Endothelial cell (in vitro differentiated cells): Measurements from ENCODE around the gene PSMA6. TPM values are rescaled to one million over a fixed set of nuclear protein-coding genes. Genes with fewer than 3 reads are reported as not detected.

Experiments
- DNase-seq: peaks from one replicate; pipeline ENCODE4 v3.0.0; 2021; ENCODE audit warnings: low spot score
- H3K27ac Mint-ChIP-seq: one replicate; pipeline ENCODE4 v1.8.0; 2021; ENCODE audit warnings: mixed read lengths, inconsistent platforms; ENCODE audit not compliant: unreplicated experiment
- H3K27me3 Mint-ChIP-seq: one replicate; pipeline ENCODE4 v1.8.0; 2021; ENCODE audit warnings: mild to moderate bottlenecking, moderate library complexity, mixed read lengths, inconsistent platforms; ENCODE audit not compliant: unreplicated experiment
- H3K36me3 Mint-ChIP-seq: one replicate; pipeline ENCODE4 v1.8.0; 2021; ENCODE audit warnings: mild to moderate bottlenecking, low read depth, mixed read lengths, inconsistent platforms; ENCODE audit not compliant: unreplicated experiment
- H3K4me1 Mint-ChIP-seq: one replicate; pipeline ENCODE4 v1.8.0; 2021; ENCODE audit warnings: mild to moderate bottlenecking, mixed read lengths, inconsistent platforms; ENCODE audit not compliant: unreplicated experiment
- H3K4me3 Mint-ChIP-seq: one replicate; pipeline ENCODE4 v1.8.0; 2021; ENCODE audit warnings: mild to moderate bottlenecking, mixed read lengths, inconsistent platforms; ENCODE audit not compliant: unreplicated experiment
- H3K9me3 Mint-ChIP-seq: one replicate; pipeline ENCODE4 v1.8.0; 2021; ENCODE audit warnings: mixed read lengths, inconsistent platforms; ENCODE audit not compliant: unreplicated experiment
- total RNA-seq: library from RNA; stranded (reverse); fragmentation: NEBNext Ultra II Directional; extraction: Animal tissue kit (Norgen Biotek cat#: 25700); gene quantifications from one replicate; pipeline ENCODE4 v1.2.1, GENCODE V29; 2021; ENCODE audit not compliant: unreplicated experiment
- TF ChIP-seq, protein P1 (sequence below): fragments of 200-600 bp; sonication (generic); IDR thresholded peaks from one replicate; pipeline ENCODE4 v1.5.0; 2021; ENCODE audit warnings: antibody characterized with exemption; ENCODE audit not compliant: unreplicated experiment

The PSMA6 gene
- total RNA-seq, 1 donor from 2014 or later: 160 TPM

DNA sequence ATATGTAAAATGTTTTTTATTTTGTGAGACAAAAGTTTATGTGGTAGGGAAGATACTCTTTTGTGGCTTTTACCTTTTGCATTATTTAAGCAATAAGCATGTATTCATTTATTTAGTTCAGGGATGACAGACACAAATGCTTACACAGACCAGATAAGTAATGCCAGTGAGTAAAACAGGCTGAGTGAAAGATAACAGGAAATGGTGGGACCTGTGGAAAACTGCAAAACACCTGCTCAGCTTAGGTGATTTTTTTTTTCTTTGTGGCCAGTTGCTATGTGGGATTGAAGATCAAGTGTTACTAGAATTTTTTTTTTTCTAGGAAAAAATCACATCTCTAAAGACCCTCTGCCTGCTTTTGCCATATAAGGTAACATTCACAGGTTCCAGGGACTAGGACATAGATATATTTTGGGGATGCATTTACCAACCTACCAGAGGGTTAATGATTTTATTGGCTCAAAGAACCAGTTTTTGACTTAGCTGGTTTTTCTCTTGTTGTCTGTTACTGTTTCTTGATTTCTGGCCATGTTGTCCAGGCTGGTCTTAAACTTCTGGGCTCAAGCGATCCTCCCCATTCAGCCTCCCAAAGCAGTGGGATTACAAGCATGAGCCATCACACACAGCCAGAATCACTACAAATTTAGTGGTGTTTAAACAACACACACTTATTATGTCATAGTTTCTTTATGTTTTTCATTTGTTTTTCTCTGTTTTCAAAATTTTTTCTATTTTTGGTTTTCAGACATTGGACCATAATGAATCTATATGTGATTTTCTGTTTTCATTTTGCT, 9.8 kb downstream of the PSMA6 start:
- TF ChIP-seq, protein P1, sequence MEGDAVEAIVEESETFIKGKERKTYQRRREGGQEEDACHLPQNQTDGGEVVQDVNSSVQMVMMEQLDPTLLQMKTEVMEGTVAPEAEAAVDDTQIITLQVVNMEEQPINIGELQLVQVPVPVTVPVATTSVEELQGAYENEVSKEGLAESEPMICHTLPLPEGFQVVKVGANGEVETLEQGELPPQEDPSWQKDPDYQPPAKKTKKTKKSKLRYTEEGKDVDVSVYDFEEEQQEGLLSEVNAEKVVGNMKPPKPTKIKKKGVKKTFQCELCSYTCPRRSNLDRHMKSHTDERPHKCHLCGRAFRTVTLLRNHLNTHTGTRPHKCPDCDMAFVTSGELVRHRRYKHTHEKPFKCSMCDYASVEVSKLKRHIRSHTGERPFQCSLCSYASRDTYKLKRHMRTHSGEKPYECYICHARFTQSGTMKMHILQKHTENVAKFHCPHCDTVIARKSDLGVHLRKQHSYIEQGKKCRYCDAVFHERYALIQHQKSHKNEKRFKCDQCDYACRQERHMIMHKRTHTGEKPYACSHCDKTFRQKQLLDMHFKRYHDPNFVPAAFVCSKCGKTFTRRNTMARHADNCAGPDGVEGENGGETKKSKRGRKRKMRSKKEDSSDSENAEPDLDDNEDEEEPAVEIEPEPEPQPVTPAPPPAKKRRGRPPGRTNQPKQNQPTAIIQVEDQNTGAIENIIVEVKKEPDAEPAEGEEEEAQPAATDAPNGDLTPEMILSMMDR: no peak
- Mint-ChIP-seq H3K4me1 (peaks cover 7% of the 10 kb centered on the region), H3K4me3 (no peak overlapping the region), H3K27me3 (no peaks in the 10 kb centered on the region), H3K27ac (no peak overlapping the region), H3K36me3 (peaks cover 4% of the 10 kb centered on the region), H3K9me3 (no peaks in the 10 kb centered on the region)
- DNase-seq: no peak

DNA sequence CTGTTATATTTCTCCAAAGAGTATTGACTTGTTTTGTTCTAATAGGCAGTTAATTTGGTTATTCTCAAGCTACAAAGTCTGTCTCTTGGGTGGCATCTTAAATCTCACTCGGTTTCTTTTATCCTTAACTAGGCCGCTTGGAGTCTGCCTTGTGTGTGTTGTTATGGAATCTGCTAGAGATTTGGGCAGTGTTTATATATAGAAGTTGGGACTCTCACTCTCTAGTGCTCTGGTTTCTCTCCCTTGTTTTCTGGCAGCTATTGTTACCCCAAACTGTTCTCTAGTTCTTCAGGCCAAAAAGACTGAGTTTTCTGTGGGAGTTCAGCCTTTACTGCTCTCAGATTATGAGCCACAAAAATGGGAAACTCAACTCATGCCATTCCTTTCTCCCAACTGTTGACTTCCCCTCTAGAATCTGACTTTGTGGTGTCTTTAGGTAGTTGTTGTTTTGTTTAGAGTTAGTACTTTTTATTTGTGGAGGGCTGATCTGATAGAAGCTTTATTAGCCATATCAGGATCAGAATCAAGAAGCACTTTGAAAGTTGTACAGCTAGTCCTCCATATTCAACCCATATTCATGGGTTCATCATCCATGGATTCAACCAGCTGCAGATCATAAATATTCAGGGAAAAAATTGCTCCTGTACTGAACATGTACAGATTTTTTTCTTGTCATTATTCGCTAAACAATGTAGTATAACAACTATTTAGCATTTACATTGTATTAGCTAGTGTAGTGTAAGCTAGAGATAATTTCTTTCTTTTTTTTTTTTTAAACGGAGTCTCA, 11.2 kb downstream of the PSMA6 start:
- H3K4me3 Mint-ChIP-seq: no peak overlapping the region
- no peaks in the 10 kb centered on the region for H3K27me3 Mint-ChIP-seq

DNA sequence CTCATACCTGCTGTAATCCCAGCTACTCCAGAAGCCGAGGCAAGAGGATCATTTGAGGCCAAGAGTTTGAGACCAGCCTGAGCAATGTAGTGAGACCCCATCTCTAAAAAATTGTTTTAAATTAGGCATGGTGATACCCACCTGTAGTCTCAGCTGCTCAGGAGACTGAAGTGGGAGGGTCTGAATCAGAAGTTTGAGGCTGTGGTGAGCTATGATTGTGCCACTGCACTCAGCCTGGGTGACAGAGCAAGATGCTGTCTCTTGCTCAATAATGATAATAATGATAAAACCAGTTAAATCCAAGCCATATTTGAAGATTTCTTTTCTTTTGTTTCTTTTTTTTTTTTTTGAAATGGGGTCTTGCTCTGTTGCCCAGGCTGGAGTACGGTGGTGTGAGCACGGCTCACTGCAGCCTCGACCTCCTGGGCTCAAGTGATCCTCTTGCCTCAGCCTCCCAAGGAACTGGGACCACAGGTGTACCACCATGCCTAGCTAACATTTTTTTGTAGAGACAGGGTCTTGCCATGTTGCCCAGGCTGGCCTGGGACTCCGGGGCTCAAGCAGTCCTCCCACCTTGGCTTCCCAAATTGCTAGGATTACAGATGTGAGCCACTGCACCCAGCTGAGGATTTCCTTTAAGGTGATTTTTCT, 12.8 kb downstream of the PSMA6 start:
- H3K36me3 Mint-ChIP-seq: peaks cover 4% of the 10 kb centered on the region
- no peak overlapping the region for H3K27ac Mint-ChIP-seq
- peaks cover 6% of the 10 kb centered on the region for H3K4me1 Mint-ChIP-seq
- DNase-seq: no peak
- TF ChIP-seq, protein P1: no peak
- H3K27me3 Mint-ChIP-seq: no peaks in the 10 kb centered on the region
- no peaks in the 10 kb centered on the region for H3K9me3 Mint-ChIP-seq
- H3K4me3 Mint-ChIP-seq: no peak overlapping the region

More for the DNA sequence above, 11.2 kb downstream of the PSMA6 start:
- no peak for DNase-seq
- H3K9me3 Mint-ChIP-seq: no peaks in the 10 kb centered on the region
- TF ChIP-seq, protein P1: no peak
- no peak overlapping the region for H3K27ac Mint-ChIP-seq
- peaks cover 4% of the 10 kb centered on the region for H3K36me3 Mint-ChIP-seq
- peaks cover 7% of the 10 kb centered on the region for H3K4me1 Mint-ChIP-seq

- TF ChIP-seq, protein P1: no peak
- no peak overlapping the region for H3K4me3 Mint-ChIP-seq
- H3K4me1 Mint-ChIP-seq: peaks cover 4% of the 10 kb centered on the region
- peaks cover 6% of the 10 kb centered on the region for H3K36me3 Mint-ChIP-seq
- H3K9me3 Mint-ChIP-seq: no peaks in the 10 kb centered on the region
- H3K27ac Mint-ChIP-seq: no peak overlapping the region
- no peaks in the 10 kb centered on the region for H3K27me3 Mint-ChIP-seq
- no peak for DNase-seq
Measured at GRCh38 chr14:35305633-35306032, 13.5 kb downstream of the PSMA6 start.
